ENCODE results near the gene ODAM.
"Not testable (repeated sequence)": the region's sequence is repeated elsewhere in the genome, so short reads cannot be mapped to it uniquely, and the experiment has no call there.

Gene ODAM

GRCh38 chr4:70221818-70222217 is 26.3 kb downstream of the ODAM start:
- DNase-seq (ENCODE audit: low read depth), result not testable (repeated sequence)

GRCh38 chr4:70225824-70226223 is 30.3 kb downstream of the ODAM start, which contains the start of gene FDCSP:
Gene FDCSP, plus strand, starts transcription at chr4:70226124. Its CDS starts 5,071 bp downstream, at chr4:70231195.
- no peak for DNase-seq (ENCODE audit: low read depth)

- DNase-seq (ENCODE audit: low read depth), result no peak
Observed at GRCh38 chr4:70236125-70236524, 40.6 kb downstream of the ODAM start.

GRCh38 chr4:70239131-70239883 is 43.8 kb downstream of the ODAM start:
- no peak for DNase-seq (ENCODE audit: low read depth)

- no peak for DNase-seq (ENCODE audit: low read depth)
Observed at GRCh38 chr4:70239884-70240591, 44.5 kb downstream of the ODAM start.

- not testable (repeated sequence) for DNase-seq (ENCODE audit: low read depth)
Observed at GRCh38 chr4:70242297-70242696, 46.8 kb downstream of the ODAM start, which contains the start of gene CSN3. Gene CSN3, plus strand, starts transcription at chr4:70242597. Its CDS starts 2,223 bp downstream, at chr4:70244820.

- no peak for DNase-seq (ENCODE audit: low read depth)
Observed at GRCh38 chr4:70243091-70243490, 47.6 kb downstream of the ODAM start.

- no peak for DNase-seq (ENCODE audit: low read depth)
Observed at GRCh38 chr4:70251250-70251944, 55.9 kb downstream of the ODAM start.

GRCh38 chr4:70251945-70252277 is 56.4 kb downstream of the ODAM start:
- no peak for DNase-seq (ENCODE audit: low read depth)

Measured in activated T-cell treated with anti-CD3 and anti-CD28 coated beads for 48 hours (primary cell).